Measurements from ENCODE around the gene IL4R.
"Not testable (repeated sequence)": the region's sequence is repeated elsewhere in the genome, so short reads cannot be mapped to it uniquely, and the experiment has no call there.

IL4R gene

DNA sequence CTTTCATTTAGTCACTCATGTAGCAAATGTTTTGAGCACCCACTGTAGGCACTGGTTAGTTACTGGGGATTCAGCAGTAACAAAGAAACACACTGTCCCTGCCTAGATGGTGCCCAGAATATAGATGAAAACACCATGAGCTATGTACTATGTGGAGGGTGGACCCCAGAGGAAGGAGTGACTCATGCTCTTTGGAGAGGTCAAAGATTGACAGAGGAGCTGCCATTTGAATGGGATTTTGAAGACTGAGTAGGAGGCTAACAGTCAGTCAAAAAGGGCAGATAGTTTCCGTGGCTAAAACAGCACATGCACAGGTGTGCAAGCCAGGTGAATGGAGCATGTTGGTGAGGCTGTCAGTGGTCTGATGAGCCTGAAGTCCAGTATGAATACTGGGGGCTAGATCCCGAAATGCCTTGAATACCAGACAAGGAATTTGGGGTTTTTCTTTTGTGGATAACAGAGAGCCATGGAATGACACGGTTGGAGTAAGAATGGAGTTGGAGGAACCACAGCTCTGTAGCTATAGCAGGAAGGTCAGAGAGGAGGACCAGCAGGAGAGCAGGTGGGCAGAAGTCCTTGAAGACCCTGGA, 94.3 kb downstream of the IL4R start:
- DNase-seq, result peak; percentile 18

DNA sequence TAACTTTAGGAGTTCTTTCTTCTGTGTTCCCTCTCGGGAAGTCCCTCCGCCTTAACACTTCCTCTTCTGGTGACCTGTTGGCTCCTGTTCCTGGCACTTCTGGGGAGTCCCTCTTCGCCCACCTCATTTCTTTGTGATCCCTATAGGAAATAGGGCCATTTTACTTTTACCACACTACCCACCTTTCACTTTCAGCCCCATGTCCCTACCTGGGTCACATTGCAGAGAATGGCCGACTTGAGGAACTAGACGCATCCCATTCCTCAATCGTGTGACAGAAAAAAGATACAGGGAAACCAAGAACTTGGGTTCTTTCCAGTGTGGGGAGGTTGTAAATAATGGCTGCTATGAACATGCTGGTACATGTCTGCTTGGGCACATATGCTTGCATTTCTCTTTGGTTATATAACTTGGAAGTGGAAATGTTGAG, 94.8 kb downstream of the IL4R start:
- DNase-seq, result no peak

DNA sequence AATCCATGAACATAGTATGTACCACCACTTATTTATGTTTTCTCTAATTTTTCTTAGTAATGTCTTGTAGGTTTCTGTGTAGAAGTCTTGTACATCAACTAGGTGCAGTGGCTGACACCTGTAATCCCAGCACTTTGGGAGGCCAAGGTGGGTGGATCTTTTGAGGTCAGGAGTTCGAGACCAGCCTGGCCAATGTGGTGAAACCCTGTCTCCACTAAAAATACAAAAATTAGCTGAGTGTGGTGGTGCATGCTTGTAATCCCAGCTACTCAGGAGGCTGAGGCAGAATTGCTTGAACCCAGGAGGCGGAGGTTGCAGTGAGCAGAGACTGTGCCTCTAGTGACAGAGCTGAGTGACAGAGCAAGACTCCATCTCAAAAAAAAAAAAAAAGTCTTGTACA, 96.2 kb downstream of the IL4R start:
- DNase-seq, result not testable (repeated sequence)

DNA sequence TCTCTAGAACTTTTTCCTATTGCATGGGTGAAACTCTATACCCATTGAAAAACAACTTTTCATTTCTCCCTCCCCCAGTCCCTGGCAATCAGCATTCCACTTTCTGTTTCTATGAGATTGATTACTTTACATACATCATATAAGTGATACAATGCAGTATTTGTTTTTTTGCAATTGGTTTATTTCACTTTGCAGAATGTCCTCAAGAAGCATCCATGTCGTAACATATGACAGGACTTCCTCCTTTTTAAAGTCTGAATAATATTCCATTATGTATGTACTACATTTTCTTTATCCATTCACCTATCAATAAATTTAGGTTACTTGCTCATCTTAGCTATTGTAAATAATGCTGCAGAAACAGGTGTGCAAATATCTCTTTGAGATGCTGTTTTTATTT, 97.0 kb downstream of the IL4R start:
- no peak for DNase-seq

DNA sequence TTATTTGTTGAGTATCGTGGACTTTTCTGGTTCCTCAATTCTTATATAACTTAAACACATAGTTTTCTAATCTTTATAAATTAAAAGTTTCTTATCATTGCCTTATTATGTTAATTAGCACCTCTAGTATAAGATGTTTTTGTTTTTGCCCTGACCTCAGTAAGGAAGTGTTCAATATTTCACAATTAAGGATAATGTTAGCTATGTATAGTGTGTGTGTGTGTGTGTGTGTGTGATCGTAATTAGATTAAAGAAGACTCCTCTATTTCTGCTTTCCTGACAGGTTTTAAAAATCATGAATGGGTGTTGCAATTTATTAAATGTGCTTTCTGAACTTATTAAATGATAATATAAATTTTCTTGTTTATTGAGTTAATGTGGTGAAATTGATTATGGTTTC, 100.2 kb downstream of the IL4R start:
- DNase-seq, result no peak

All from NK-92 treated with Interleukin-12 subunit alpha and Interleukin-12 subunit beta, amount 100 ng/mL, for 24 hours (cell line).